ENCODE data around the gene MUC3A. TPM values are rescaled to one million over a fixed set of nuclear protein-coding genes. Genes with fewer than 3 reads are reported as not detected.
"Not testable (repeated sequence)": the region's sequence is repeated elsewhere in the genome, so short reads cannot be mapped to it uniquely, and the experiment has no call there.

MUC3A gene
- total RNA-seq, 6 experiments from 2014 or later = 3.2 to 12.8 (median 8.9) TPM

DNA sequence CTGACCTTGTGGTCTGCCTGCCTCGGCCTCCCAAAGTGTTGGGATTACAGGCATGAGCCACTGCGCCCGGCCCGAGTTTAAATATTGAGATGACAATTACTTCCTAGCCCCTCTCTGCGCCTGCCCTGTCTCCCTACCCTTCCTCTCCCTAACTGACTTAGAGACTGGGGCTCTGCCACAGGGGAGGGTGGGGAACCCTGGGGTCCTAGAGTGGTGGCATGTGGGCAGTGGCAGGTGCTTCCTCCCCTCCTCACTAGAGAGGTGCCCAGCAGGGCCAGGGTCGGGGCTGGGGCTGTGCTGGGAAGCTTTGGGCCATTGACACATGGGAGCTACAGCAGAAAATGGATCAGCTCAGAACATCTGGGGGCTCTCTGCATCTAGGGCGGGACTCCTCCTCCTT lies 46.7 kb upstream of the MUC3A start:
- no peaks in the 10 kb centered on the region for H3K9me3 ChIP-seq
- ATAC-seq (no peak), DNase-seq (no peak)
- no peak for TF ChIP-seq POLR2A (IDR thresholded peaks at IDR 0.05)
- no peak for TF ChIP-seq CTCF (IDR thresholded peaks at IDR 0.05)
- no peaks in the 10 kb centered on the region for H3K27me3 ChIP-seq
- 89% methylated on average over 6 of the region's 7 CpGs for whole genome bisulfite sequencing (ENCODE audit: insufficient coverage, low coverage, low lambda C conversion rate, missing lambda C conversion rate)
- H3K27ac ChIP-seq = peak overlapping the region in 2 of 3 donors; percentile 71 to 80
- peaks cover 0 to 20% (median 0%) of the 10 kb centered on the region in 4 donors for H3K4me1 ChIP-seq
- no peaks in the 10 kb centered on the region for H3K36me3 ChIP-seq
- intact Hi-C loops (cut with DNase I) = no loop called here
- H3K4me3 ChIP-seq = no peak overlapping the region

- H3K4me1 ChIP-seq = peaks cover 0 to 13% (median under 1%) of the 10 kb centered on the region in 4 donors
- TF ChIP-seq CTCF (IDR thresholded peaks at IDR 0.05) = no peak
- no peak for TF ChIP-seq POLR2A (IDR thresholded peaks at IDR 0.05)
These were observed 40.8 kb upstream of the MUC3A start for GRCh38 chr7:100908512-100908911.

DNA sequence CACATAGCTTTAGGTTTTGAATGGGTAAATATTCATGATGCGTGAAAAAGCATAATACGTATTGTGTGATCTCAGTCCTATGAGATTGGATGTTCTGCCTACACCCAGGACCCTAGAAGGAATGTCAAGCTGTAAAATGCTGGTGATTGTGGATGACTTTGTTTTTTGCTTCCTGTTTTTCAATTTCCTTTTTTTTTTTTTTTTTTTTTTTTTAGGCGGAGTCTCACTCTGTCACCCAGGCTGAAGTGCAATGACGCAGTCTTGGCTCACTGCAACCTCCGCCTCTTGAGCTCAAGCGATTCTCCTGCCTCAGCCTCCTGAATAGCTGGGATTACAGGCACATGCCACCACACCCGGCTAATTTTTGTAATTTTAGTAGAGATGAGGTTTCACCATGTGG lies 38.9 kb upstream of the MUC3A start:
- intact Hi-C loops (cut with DNase I); DNase-seq; H3K27ac ChIP-seq; H3K4me3 ChIP-seq; H3K27me3 ChIP-seq; H3K36me3 ChIP-seq; ATAC-seq; H3K9me3 ChIP-seq: not testable (repeated sequence)
- 61% methylated on average over 4 of the region's 7 CpGs for WGBS (ENCODE audit: insufficient coverage, low coverage, low lambda C conversion rate, missing lambda C conversion rate)
- peaks cover 0 to 27% (median 8%) of the 10 kb centered on the region in 4 donors for H3K4me1 ChIP-seq

More at GRCh38 chr7:100908512-100908911, 40.8 kb upstream of the MUC3A start:
- Histone ChIP-seq H3K36me3 (no peaks in the 10 kb centered on the region), H3K9me3 (no peaks in the 10 kb centered on the region), H3K4me3 (no peak overlapping the region), H3K27ac (no peak overlapping the region), H3K27me3 (no peaks in the 10 kb centered on the region)
- intact Hi-C loops (cut with DNase I) = no loop called here
- ATAC-seq (no peak), DNase-seq (no peak)
- WGBS (ENCODE audit: insufficient coverage, low coverage, low lambda C conversion rate, missing lambda C conversion rate) = 61% methylated on average over 4 of the region's 5 CpGs

DNA sequence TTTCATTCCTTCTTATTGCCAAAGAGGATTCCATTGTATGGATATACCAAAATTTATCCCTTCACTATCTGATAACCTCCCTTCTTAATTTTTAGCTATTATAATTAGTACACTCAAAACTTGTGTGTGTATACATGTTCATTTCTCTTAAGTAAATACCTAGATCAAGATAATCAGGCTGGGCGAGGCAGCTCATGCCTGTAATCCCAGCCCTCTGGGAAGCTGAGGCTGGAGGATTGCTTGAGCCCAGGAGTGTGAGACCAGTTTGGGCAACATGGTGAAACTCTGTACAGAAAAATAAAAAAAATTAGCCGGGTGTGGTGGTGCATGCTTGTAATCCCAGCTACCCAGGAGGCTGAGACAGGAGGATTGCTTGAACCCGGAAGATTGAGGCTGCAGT lies 37.9 kb upstream of the MUC3A start:
- 81% methylated on average over 3 of the region's 3 CpGs for WGBS (ENCODE audit: insufficient coverage, low coverage, low lambda C conversion rate, missing lambda C conversion rate)
- H3K4me1 ChIP-seq = peaks cover 0 to 33% (median 14%) of the 10 kb centered on the region in 4 donors
- DNase-seq (no peak), ATAC-seq (no peak)
- no peak overlapping the region for H3K4me3 ChIP-seq
- H3K27me3 ChIP-seq = no peaks in the 10 kb centered on the region
- TF ChIP-seq CTCF (IDR thresholded peaks at IDR 0.05) (no peak), POLR2A (IDR thresholded peaks at IDR 0.05) (no peak)
- H3K27ac ChIP-seq = no peak overlapping the region
- intact Hi-C loops (cut with DNase I) = no loop called here
- H3K36me3 ChIP-seq = no peaks in the 10 kb centered on the region
- H3K9me3 ChIP-seq = no peaks in the 10 kb centered on the region

- Histone ChIP-seq H3K27ac (peak overlapping the region; percentile 62 to 71 (median 66)), H3K36me3 (no peaks in the 10 kb centered on the region), H3K9me3 (no peaks in the 10 kb centered on the region), H3K4me3 (no peak overlapping the region), H3K27me3 (no peaks in the 10 kb centered on the region), H3K4me1 (peaks cover 0 to 34% (median 14%) of the 10 kb centered on the region in 4 donors)
- intact Hi-C loops (cut with DNase I) = no loop called here
- 29% methylated on average over 15 of the region's 15 CpGs for WGBS (ENCODE audit: insufficient coverage, low coverage, low lambda C conversion rate, missing lambda C conversion rate)
- TF ChIP-seq POLR2A (IDR thresholded peaks at IDR 0.05) = no peak
- peak in 1 of 4 donors; percentile 18 for TF ChIP-seq CTCF (IDR thresholded peaks at IDR 0.05)
- ATAC-seq = peak; percentile 89 to 97 (median 92)
- peak; percentile 86 to 98 (median 93) for DNase-seq
These were observed 35.0 kb upstream of the MUC3A start for GRCh38 chr7:100914208-100914878.

Measured in right lobe of liver (tissue), 6 donors.